Ecto neural progenitor cell (in vitro differentiated cells): Measurements from ENCODE around the gene ENPP1.
"Not testable (repeated sequence)": the region's sequence is repeated elsewhere in the genome, so short reads cannot be mapped to it uniquely, and the experiment has no call there.

Experiments used
- DNase-seq: peaks from one replicate; pipeline ENCODE4 v3.0.0-alpha.2; 2018; ENCODE audit warnings: low spot score

ENPP1 gene

DNA sequence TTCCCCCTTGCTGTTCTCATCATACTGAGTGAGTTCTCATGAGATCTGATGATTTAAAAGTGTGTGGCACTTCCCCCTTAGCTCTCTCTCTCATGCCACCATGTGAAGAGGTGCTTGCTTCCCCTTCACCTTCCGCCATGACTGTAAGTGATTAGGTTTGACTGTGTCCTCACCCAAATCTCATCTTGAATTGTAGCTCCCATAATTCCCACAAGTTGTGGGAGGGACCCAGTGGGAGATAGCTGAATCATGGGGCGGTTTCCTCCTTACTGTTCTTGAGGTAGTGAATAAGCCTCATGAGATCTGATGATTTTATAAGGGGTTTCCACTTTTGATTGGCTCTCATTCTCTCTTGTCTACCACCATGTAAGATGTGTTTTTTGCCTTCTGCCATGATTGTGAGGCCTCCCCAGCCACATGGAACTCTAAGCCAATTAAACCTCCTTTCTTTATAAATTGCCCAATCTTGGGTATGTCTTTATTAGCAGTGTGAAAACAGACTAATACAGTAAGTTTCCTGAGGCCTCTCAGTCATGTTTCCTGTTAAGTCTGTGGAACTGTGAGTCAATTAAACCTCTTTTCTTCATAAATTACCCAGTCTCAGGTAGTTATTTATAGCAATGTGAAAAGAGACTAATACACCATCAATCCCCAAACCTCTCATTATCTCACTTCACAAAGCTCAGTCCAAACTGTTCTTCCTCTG lies 108.4 kb downstream of the ENPP1 start:
- not testable (repeated sequence) for DNase-seq

- no peak for DNase-seq
Measured at GRCh38 chr6:131916847-131917246, 109.0 kb downstream of the ENPP1 start.

- DNase-seq: no peak
Measured at GRCh38 chr6:131917318-131917717, 109.5 kb downstream of the ENPP1 start.

- no peak for DNase-seq
Measured at GRCh38 chr6:131917763-131918649, 110.2 kb downstream of the ENPP1 start.

DNA sequence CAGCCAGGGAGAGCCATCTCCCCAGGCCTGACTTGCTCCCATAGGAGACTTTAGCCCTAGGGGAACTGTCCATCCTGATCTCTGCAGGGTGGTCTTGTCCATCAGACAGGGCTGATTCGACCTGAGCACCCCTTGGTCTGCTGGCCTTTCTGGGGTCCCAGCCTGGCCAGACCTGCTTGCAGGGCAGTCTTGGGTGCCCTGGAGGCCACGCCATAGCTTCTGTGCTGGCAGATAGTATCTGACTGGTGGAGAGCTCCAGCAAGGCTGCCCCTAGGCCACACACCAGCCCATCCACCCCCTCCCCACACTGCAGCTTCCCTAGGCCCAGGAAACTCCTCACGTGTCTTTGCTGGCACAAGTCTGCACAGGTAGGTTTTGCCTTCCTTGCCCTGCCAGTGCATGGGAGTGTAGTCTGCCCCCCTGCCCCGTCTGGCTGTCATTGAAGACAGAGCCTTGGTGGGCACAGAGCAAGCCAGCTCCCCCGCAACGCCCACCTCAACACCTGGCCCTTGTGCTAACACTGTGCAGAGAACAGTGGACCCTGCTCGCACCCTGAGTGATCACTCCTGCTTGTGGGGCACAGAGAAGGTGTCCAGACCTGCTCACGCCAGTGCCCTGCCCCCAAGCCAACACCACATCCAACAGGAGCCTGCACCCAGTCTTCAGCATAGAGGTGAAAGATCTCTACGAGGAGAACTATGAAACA lies 111.0 kb downstream of the ENPP1 start:
- DNase-seq: no peak

DNA sequence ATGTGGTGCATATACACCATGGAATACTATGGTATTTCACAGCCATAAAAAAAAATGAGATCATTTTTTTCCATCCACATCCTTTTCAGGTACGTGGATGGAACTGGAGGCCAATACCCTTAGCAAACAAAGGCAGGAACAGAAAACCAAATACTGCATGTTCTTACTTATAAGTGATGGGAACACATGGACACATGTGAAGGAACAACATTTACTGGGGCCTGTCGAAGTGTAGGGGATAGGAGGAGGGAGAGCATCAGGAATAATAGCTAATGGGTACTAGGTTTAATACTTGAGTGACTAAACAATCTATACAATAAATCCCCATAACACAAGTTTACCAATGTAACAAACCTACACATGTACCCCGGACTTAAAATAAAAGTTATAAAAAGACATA lies 112.8 kb downstream of the ENPP1 start:
- no peak for DNase-seq

GRCh38 chr6:131923356-131923755 lies 115.5 kb downstream of the ENPP1 start:
- peak; percentile 71 for DNase-seq

GRCh38 chr6:131924881-131925474 lies 117.2 kb downstream of the ENPP1 start:
- DNase-seq: no peak

- no peak for DNase-seq
Measured at GRCh38 chr6:131929264-131929663, 121.4 kb downstream of the ENPP1 start.

DNA sequence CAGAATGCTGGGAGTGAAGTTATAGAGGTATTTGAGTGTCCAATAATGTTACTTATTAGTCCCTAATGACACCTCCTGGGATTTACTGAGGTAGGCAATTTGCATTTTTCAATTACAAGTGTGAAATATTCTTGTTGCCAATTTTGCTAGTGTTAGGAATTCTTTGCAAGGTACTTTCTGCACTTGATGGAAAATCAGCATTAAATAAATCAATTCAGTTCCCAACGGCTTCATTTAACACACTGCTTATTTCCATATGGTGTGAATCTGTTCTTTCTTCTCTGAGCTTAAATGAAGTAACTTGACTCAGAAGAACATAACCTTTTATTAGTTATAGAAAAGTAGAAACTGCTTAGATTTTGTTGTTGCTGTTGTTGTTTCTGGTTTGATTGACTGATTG lies 122.2 kb downstream of the ENPP1 start:
- no peak for DNase-seq

GRCh38 chr6:131931063-131931750 lies 123.4 kb downstream of the ENPP1 start:
- no peak for DNase-seq

GRCh38 chr6:131936156-131936555 lies 128.3 kb downstream of the ENPP1 start:
- no peak for DNase-seq

- no peak for DNase-seq
Measured at GRCh38 chr6:131937226-131937625, 129.4 kb downstream of the ENPP1 start.

GRCh38 chr6:131937703-131938631 lies 130.1 kb downstream of the ENPP1 start:
- DNase-seq: no peak
